Fibroblast of skin of abdomen (primary cell): ENCODE measurements around the gene RIOK2.
"Not testable (repeated sequence)": the region's sequence is repeated elsewhere in the genome, so short reads cannot be mapped to it uniquely, and the experiment has no call there.

Experiments used
- DNase-seq: peaks from one replicate; pipeline ENCODE4 v3.0.0-alpha.2; 2013

Gene RIOK2

DNA sequence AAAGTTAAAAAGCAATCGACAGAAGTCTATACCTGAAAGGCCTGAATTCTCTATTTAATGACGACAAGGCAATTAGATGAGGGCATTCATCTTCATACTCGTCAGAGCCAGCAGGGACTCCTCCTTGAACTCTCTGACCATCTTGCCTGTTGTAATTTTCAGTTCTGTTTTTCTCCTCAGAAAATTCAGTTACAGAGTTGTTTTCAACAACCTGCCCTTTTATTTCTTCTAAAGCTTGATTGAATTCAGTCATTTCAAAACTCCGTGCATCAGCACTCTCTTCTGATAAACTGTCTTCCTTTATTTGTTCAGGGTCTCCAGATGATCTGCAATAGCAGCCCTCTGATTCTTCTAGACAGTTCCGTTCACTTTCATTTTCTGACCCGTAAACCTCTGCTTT, 15.6 kb downstream of the RIOK2 start:
- no peak for DNase-seq

DNA sequence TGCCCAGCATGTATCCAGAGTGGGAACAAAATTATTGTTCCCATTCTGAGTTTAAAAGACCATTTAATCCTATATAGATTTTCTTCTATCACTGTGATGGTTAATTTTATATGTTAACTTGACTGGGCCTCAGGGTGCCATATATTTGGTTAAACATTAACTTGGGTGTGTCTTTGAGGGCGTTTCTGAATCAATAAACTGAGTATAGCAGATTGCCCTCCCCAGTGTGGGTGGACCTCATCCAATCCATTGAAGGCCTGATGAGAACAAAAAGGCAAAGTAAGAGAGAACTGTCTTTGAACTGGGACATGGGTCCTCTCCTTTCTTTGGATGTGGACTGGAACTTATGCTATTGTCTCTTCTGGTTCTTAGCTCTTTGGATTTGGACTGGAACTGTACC, 17.3 kb downstream of the RIOK2 start:
- no peak for DNase-seq

DNA sequence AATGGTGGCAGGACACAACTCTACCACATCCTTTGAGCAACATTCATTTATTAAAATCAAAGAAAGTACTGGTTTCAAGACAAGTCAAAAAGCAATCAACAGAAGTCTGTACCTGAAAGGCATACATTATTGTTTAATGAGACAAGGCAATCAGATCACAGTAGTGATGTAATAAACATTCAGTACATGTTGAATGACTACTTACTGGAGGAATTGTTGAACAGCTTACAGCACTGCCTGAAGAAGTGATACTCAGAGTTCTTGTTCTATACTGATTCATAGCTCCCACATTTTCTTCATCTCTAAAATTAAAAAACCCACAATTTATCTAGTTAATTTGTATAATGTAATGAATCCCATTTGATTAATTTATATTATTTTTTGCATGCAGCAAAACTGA, 18.2 kb downstream of the RIOK2 start:
- DNase-seq = no peak

DNA sequence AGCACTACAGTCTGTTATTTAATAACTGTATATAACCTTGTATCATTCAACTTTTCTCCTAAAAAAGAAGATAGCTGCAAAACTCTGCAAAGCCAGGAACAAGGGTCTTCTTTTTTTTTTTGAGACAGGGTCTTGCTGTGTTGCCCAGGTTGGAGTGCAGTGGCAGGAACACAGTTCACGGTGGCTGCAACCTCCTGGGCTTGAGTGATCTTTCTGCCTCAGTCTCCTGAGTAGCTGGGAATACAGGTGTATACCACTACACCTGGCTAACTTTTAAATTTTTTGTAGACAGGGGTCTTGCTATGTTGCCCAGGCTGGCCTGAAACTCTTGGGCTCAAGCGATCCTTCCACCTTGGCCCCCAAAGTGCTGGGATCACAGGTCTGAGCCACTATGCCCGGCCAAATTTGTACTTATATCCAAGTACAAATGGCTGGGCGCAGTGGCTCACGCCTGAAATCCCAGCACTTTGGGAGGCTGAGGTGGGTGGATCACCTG, 19.2 kb downstream of the RIOK2 start:
- no peak for DNase-seq

DNA sequence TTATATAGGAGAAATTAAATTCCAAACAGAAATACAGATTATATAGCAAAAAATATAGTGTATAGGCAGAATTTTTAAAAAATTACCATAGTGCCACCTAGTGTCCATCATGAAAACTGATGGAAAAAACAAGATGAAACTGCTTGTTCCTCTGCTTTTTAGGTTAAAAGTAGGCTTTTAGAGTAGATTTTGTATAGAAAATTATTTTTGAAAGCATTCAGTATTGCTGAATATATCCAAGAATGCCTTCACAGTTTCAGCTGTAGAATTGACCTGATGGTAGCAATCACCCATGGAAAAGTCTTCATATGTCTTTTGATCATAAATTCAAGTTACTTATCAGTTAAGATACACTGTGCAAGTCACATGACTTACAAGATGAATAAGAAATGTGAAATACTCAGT, 19.7 kb downstream of the RIOK2 start:
- no peak for DNase-seq

DNA sequence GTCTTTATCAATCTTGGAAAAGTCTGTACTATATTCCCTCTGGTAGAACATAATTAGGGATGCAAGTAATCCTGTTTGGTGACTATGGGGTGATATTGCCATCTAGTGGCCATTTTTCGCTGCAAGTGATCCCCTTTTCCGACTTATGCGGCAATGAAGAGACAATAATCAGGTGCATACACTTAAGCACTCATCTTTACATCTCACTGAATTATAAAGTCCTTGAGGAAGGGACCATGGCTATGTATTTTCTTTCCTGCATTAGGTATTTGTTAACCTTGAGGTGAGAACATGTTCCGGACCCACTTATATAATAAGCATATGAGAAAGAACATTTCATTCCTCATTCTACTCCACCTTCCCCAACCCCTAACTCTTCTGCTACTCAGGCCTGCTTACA, 21.0 kb downstream of the RIOK2 start:
- peak; percentile 66 for DNase-seq

DNA sequence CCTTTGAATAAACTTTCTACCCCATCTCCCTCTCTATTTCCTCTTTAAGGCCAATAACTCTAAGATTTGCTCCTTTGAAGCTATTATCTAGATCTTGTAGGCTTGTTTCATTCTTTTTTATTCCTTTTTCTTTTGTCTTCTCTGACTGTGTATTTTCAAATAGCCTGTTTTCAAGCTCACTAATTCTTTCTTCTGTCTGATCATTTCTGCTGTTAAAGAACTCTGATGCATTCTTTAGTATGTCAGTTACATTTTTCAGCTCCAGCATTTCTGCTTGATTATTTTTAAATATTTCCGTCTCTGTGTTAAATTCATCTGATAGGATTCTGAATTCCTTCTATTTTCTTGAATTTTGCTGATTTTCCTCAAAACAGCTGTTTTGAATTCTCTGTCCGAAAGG, 25.4 kb downstream of the RIOK2 start:
- DNase-seq = no peak

DNA sequence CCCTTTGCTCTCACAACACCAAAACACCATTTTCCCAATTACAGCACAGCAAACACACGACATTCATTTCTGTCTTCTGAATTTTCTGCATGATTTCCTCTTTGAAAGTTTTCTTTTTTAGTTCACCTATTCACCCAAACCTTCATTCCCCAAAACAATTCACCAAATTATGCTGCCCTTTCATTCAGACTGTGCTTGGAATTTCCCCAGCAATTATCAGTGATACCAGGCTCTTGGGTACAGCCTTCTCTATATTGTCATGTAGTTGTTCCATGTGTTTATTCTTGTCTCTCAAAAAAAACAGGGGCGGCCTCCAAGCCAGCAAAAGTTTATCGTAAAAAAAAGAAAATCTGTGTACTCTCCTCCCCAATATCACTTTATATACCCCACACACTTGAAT, 31.7 kb downstream of the RIOK2 start:
- no peak for DNase-seq

DNA sequence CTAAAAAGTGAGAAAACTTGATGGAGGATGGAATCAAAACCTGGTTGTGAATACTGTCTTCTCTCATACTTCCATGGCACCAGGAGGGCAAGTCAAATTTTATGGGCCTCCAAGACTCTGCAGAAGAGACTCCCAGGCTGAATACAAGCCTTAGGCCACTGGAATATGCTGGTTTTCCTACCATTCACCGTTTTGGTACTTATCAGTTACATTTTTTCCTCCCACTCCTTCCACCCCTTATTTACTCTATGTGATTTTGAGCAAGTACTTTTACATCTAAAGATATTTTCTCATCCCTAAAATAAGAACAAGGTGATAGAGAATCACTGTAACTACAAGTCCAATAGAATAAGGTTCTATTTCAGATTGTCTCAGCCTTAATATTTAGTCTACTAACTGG, 32.6 kb downstream of the RIOK2 start:
- no peak for DNase-seq

DNA sequence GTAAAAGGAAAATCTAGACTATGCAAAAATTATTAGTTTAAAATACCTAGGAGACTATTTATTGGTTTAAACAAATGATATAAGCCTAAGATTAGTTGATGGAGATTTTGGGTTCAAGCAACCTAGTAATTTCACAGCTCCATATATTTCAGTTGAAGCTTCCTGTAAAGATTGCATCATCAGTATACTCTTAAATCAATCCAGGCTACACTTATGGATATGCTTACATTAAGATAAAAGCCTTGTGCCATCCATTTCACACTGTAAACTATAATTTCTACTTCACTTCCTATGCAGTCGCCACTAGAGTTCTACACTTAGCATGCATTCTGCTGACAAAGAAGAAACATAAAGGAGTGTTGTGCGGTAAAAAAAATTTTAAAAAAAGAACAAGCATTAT, 33.3 kb downstream of the RIOK2 start:
- no peak for DNase-seq

DNA sequence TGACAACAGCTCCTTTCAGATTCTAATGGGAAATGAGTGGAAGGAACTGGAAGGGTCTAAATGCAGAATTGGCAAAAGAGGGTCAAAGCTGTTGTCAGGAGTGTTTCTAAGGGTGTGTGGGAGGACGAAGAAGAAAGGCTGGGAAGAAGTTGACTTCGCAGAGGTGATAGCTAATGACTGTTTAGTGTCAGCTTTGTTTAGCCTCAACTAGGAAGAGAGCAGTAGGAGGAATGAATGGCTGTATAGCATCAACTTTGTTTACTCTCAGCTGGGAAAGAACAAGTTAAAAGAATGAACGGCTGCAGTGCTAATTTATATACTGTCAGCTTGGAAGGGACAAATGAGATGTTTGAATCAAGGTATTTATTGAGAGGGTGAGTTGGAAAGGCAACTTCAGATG, 34.8 kb downstream of the RIOK2 start:
- DNase-seq = no peak

DNA sequence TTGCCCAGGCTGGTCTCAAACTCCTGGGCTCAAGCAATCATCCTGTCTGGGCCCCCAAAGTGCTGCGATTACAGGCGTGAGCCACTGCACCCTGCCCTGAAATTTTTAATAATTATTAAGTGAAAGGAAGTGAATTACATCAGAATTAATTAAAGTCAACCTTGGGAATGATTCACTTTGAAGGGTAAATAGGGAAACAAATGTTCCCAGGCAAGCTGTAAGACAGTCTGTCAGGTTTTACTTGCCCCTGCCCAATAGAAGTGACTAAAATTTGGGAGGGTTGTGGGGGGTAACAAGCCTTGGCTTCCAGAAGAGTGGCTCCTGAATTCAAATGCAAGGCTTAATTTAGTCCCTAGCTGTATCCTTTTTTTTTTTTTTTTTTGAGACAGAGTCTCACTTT, 39.3 kb downstream of the RIOK2 start:
- DNase-seq = no peak

DNA sequence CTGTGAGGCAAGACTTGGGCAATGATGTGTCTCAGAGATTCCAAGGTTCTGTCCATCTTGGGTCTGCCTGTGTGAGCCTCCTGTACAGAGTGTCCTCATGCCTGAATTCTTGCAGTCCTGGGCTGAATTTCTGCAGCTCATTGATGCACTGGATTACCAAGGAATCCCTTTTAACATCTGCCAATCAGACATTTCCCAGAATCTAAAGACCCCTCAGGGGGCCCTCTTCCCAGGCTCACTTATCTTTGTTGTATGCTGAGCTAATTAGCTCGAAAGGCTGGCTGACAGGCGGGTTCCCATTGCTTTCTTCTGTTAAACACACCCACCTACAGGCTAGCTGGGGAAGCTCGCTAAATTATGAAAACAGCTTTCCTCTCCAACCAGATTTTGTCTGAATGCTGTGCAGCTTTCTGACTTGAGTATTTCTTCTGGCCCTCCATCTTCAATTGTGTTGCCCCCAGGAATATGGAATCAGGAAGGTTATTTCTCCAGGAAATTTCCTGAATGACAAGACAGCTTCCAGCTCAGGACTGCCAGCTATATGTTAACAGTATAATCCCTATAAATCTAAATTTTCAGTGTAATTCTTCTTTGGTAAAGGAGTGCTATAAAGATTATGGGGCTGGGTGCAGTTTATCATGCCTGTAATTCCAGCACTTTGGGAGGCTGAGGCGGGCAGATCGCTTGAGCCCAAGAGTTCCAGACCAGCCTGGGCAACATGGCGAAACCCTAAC, 40.4 kb downstream of the RIOK2 start, which contains the start of gene LIX1:
Gene LIX1, minus strand, starts transcription at position 91 of the 734 bp plus-strand sequence. Its CDS starts 35 bp downstream, at position 56.
- peak; percentile 47 for DNase-seq

DNA sequence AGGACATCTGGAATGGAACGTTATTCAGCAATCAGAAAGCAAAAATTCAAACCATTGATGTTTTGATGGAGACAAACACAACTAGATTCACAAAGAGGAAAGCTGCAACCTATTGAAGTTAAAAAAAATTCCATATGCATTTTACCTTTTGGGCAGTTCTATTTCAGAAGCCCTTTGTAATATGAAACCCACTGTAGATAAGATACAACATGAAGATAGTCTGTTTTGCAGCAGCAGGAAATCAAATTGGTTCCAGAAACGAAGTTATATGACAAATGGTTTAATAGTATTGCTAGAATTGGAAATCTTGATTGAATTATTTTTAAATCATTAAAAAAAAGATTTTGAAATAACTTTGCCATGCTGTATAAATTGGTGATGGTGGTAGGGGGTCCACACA, 41.5 kb downstream of the RIOK2 start:
- DNase-seq = no peak

DNA sequence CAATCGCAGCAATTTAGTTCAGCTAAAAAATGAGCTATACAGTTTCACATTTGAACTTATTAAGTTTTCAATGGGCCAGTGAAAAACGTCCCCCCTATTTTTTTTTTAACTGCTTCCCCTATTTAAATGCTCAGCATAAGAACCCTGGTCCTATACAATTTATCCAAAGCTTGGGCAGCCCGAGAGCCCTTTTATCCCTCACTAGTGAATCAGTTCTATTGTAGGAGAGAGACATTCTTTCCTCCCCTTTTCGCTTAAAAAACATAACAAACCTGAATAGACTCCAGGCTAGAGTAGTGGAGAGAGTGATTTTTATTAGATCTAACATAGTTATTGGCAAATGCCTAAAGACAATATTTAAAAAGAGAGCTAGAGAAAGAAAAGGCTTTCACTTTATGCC, 42.0 kb downstream of the RIOK2 start:
- no peak for DNase-seq

DNA sequence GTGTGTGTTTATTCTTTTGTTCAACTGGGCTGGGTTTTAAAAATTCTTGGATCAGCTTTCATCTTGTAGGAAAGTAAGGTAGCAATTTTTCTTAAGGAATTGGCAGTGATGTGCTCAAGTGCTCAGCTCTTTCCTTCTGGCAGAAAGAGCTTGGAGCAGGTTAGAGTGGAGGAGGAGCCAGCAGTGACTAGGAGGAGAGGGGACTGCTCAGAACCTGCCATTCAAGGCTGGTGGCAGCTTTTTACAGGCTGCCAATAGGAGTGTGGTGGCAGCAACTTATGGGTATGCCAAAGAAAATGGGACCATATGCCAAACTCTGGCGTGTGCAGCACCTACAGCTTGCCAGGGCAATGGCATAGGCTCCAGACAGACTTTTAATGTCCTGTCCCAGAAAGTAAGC, 42.8 kb downstream of the RIOK2 start:
- not testable (repeated sequence) for DNase-seq

DNA sequence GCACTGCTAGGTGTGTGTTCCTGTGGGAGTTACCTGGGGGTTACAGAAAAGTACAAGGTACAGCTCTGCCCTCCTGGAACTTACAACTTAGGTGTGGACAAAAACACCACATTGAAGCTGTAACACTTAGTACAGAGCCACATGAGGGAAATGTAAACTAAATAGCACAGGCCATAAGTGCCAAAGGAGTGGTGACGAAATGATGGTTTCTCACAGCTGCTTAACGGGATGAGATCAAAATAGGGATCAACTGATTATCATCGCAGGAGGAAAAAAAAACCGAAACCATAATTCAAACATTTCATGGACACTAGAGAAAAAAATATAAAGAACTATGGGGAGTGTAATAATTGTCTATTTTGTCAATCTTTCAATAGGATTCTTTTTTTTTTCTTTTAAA, 46.6 kb downstream of the RIOK2 start:
- DNase-seq = no peak

DNA sequence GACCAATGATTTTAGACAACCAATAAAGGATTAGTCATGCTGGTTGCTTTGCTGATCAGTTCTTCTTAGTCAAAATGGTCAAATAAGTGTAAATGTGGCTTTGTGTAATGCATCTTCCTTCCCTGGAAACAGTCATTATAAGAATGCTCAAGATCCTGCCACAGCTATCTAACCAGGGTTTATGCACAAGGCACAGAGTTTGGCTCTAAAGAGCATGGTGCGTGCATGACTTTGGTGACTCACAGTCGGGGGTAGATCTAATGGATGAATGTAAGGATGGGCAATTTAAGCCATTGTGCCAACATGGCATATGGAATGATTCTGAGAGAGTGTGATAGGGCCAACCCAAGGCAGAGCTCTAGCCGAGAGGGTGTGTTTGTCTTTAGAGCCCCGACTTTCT, 47.2 kb downstream of the RIOK2 start:
- no peak for DNase-seq

DNA sequence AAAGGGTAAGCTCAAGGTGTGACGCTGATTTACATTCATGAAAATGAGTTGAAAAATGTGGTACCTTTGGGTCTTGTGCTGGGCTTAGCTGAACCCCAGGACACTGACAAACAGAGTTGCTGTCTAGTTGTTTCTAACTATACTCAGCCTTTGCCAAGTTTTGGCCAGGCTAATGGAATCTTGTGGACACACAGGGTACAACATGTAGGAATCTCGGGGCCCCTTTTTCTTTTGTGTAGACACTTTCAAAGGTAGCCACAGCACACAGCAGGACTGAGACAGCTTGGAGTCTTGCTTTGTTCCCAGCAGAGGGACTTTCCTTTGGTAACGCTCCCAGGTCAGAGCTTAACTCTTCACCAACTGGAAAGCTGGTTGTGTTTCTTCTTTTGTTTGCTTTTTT, 48.4 kb downstream of the RIOK2 start:
- no peak for DNase-seq

DNA sequence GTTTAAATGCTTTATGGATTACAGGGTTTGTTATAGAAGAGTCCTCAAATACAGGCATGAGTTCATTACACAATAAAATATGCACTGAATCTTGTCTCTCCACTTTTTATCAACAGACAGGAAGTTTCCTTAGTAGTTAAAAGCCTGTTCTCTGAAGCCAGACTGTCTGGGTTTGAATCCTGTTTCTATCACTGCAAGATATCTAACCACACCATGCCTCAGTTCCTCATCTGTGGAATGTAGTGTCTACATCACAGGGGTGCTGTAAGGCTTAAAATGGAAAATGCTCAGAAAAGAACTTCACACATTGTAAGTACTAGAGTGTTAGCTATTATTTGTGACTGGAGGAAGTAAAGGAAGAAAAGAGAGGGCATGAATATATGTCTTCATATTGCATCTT, 49.9 kb downstream of the RIOK2 start:
- DNase-seq = peak; percentile 16

DNA sequence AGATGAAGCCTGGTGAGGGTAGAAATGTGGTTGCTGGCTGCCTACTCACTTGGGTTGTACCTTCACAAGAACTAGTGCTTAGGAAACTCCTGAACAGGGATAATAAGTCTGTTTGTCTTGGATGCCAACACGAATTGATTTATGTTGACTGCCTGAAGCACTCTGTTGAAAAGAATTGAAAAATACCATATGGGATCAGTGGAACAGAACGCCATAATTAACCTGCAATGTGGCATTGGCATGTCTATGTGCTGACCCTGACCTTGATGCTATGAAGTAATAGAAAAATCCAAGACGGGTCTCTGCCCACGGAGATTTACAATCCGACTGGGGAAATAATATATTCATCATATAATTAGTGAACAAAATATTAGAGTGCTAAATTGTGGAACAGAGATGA, 51.1 kb downstream of the RIOK2 start:
- DNase-seq = no peak

DNA sequence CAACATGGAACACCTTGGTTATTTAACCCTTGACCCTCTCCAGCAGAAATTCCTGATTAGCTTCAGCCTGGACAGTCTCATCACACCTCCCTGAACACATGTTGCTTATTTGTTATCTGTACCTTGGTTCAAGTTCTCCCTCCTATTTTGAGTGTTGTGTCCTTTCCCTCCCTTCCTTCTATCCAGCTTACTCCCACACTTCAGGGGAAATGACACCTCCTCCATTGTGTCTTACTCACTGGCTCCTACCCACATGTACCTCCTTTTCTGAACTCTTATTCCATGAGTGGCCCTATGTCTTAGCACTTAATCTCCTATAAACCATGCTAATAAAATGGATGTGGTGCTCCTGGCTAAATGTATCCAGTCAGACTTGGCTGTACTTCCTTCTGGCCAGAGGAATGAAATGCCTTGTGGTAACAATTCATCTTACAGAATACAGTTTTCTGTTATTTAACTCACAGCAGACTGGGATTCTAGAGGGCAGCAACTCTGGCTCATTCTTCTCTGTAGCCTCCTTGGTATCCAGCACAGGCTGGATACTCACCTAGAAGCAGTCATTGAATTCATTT, 51.8 kb downstream of the RIOK2 start:
- peak; percentile 76 for DNase-seq

DNA sequence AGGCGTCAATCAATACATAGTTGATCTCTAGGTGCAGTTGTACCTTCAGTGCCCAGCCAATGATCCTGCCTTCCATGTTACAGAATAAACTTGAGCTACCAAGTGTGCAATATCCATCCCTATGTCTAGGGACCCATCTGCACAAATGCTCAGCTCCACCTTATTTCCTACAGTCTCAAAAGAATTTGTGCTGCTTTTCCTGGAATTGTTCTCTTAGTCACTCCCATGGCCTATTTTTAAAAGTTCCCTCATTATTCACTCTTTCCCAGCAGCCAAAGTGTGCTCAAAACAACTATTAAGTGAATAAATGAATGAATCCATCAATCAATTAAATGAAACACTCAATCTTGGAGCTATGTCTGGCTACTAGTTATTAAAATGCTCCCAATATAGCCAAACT, 55.3 kb downstream of the RIOK2 start:
- no peak for DNase-seq

DNA sequence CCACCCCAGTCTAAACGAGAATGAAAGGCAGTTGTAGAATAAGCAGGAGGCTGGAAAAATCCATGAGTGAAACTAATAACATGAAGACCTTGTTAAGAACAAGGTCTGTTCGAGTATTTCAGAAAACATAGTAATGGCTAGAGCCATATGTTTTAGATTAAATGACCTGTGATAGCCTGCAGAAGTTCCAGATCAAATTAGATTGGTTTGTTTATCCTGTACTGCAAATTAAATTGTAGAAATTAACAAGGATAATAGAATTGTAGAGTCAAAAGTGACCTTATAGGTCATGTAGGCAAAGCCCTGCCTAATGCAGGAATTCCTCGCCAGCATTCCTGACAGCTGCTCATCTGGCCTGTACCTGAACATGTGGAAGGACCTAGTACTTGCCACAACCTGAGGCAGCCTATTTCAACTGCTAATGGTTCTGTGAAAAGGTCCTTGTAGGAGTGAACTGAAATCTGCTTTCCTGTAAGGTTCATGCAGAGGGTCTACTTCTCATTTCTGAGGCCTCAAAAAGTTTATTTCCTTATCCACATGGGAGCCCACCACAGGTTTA, 57.8 kb downstream of the RIOK2 start:
- no peak for DNase-seq
